Measurements from ENCODE around the gene CTAG1A.

DNA sequence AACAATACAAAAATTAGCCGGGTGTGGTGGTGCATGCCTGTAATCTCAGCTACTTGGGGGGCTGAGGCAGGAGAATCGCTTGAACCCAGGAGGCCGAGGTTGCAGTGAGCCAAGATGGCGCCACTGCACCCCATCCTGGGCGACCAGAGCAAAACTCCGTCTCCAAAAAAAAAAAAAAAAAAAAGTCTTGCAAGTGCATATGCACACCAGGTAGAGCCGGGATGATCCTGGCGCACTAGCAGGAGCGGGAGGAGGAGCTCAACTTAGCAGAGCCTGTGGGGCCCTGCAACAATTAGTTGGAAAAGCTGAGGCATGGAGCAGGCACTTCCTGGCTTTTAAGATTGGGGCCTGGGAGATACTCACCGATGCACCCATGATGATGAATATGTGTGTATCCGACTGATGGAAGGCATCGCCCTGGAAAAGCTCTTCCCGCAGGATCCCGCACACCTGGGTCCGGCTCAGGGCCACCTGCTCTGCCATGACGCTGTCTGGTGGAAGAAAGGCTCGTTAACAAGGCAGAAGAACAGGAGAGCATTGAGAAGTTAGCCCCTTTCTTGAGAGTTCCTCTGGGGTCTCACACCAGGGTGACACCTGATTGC lies 39.2 kb upstream of the CTAG1A start:
- TF ChIP-seq POLR2A (IDR thresholded peaks at IDR 0.05; ENCODE audit: low read depth, low read length) (no peak), POLR2AphosphoS5 (IDR thresholded peaks at IDR 0.05; ENCODE audit: low read depth, low read length) (no peak), TAF1 (IDR thresholded peaks at IDR 0.05; ENCODE audit: low read depth, low read length) (no peak), SPI1 (IDR thresholded peaks at IDR 0.05; ENCODE audit: low read depth, low read length) (no peak), POU2F2 (IDR thresholded peaks at IDR 0.05; ENCODE audit: low read depth, low read length) (no peak)

All from GM12891 (cell line).